Stimulated activated CD4-positive, alpha-beta T cell treated with anti-CD3 and anti-CD28 coated beads, Interleukin-1b, Interleukin-23, amount 100 ng/mL, for 24 hours (primary cell): ENCODE measurements around the gene PARD6B.
"Not testable (repeated sequence)": the region's sequence is repeated elsewhere in the genome, so short reads cannot be mapped to it uniquely, and the experiment has no call there.

Experiments used
- DNase-seq, 4 experiments: peaks; one replicate each; pipeline ENCODE4 v3.0.0-alpha.2; 2020; ENCODE audit warnings: low read depth in 4 of 4, low spot score in 1 of 4

PARD6B gene

GRCh38 chr20:50771419-50772080 is 40.2 kb downstream of the PARD6B start:
- not testable (repeated sequence) for DNase-seq

DNA sequence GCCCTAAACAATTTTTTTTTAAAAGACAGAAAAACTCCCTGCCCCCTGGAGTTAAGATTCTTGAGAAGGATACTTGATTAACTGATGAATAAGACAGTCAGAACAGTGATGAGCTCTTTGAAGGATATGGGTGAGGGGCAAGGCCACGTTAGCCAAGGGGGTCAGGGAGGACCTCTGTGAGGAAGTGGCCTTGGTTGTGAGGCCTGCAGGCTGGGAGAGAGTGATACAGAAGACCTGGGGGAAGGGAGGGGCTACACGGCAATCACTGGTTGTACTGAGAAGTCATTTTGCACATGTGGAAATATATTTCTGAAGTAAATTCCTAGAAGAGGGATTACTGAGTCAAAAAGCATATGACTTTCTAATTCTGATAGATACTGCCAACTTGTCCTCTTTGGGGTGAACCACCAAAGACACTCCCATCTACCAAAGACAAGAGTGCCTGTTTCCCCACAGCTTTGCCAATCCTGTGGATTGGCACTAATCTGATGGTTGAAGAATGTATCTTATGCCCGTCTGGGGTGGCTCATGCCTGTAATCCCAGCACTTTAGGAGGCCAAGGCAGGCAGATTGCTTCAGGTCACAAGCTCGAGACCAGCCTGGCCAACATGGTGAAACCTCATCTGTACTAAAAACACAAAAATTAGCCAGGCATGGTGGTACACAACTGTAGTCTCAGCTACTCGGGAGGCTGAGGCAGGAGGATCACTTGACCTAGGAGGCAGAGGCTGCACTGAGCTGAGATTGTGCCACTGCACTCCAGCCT is 41.2 kb downstream of the PARD6B start:
- no peak for DNase-seq

DNA sequence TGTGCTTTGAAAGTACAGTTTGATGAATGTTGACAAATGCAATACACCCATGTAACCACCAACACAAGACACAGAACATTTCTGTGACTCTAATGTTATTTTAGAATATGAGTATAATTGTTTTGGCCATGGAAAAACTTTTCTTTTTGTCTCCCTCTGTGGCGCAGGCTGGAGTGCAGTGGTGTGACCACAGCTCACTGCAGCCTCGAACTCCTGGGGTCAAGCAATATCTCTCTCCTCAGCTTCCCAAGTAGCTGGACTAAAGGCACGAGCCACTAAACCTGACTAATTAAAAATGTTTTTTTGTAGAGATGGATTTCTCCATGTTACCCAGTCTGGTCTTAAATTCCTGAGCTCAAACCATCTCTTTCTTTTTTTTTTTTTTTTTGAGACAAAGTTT is 43.1 kb downstream of the PARD6B start:
- no peak for DNase-seq

- no peak for DNase-seq
Measured at GRCh38 chr20:50776122-50776817, 44.9 kb downstream of the PARD6B start.

DNA sequence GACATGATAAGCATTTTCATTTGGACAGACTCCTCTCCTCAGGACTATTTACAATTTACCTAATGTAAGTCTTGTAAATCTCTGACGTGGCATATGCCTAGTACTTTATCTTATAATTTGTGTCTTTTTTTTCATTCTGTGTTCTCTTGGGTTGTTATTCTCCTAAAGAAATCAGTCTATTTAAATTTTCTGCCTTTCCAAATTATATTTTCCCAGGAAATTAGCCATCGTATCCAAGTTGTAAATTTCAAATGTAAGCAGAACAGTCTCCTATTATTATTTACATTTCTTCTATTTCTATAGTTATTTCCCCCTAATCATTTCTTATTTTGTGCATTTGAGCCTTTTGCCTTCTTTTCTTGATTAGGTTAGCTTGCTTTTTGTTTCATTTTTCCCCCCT is 46.0 kb downstream of the PARD6B start:
- no peak for DNase-seq

DNA sequence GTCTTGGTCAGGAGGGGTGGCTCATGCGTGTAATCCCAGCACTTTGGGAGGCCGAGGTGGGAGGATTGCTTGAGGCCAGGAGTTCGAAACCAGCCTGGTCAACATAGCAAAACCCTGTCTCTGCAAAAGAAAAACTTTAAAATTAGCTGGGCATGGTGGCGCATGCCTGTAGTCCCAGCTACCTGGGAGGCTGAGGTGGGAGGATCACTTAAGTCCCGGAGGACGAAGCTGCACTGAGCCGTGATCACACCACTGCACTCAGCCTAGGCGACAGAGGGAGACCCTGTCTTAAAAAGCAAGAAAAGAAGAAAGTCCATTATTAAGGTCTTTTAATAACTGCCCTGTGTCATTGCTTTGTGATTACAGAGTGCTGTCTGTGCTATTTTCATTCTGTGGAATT is 47.6 kb downstream of the PARD6B start:
- DNase-seq, result not testable (repeated sequence)

GRCh38 chr20:50783390-50783789 is 52.0 kb downstream of the PARD6B start:
- DNase-seq, result no peak

DNA sequence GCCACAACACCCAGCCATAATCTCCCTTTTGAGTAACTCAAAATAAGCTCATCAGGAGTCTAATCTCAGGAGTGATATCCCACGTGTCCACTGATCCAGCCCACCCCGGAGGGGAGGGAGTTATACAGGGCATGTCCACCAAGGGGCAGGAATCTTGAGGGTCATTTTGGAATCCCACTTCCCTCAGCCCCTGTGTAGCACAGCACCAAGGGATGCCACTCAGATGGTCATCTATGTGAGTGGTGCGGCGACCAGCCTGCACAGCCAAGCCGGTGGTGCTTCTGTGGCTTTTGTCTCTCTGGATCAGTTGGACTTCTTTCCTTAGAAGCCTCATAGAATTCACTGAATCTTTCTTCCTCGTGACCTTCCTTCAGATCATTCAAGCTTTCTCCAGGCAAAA is 52.5 kb downstream of the PARD6B start:
- DNase-seq, result no peak

GRCh38 chr20:50784464-50784863 is 53.1 kb downstream of the PARD6B start:
- DNase-seq, result no peak

DNA sequence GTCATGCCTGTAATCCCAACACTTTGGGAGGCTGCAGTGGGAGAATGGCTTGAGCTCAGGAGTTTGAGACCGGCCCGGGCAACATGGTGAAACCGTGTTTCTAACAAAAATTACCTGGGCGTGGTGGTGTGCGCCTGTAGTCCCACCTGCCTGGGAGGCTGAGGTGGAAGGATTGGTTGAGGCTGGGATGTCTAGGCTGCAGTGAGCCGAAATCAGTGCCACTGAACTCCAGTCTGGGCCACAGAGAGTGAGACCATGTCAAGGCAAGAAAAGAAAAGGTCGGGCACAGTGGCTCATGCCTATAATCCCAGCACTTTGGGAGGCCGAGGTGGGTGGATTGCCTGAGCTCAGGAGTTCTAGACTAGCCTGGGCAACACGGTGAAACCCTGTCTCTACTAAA is 55.3 kb downstream of the PARD6B start:
- DNase-seq, result no peak

GRCh38 chr20:50787181-50787580 is 55.8 kb downstream of the PARD6B start:
- DNase-seq, result no peak

DNA sequence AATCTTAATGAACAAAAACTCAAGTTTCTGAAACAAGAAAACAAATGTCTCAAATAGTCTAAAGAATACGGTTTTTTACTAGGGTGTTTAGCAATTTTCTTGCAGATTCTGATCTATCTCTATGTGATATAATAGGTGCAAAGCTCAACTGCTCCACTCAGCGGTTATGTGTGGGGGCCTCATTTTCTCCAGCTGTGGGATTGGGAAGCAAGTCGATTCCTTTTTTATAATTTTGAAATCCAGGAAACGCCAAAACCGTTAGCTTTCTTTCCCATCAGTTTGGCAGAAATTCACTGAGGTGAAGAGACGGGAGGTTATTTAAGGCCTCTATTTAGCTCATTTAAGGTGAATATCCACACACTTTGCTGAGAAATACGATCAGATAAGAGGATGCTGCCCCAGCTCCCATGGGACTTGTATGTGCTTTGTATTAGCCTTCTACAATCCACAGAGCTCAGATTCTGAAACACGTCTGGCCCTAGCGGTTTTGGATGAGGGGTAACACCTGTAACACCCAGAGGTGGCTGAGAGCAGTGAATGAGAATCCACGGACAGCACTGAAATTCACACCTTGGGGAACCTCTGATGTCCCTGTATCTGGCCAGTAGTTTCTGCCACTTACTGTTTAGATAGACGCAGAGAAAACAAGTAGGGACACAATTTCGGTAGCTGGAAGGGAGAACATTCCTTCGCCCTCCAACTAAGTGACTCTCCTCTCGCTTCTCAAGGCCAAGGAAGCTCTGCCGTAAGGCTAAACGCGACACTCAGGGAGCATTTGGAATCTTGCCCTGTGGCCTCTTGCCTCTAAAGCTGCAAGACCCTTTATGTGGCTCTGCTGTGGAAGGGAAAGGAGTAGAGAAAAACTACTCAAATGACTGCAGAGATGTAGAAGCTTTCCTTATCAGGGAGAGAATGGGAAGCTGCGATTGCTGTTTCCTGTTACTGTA is 56.9 kb downstream of the PARD6B start:
- no peak for DNase-seq

GRCh38 chr20:50789968-50790650 is 58.7 kb downstream of the PARD6B start:
- DNase-seq, result no peak

GRCh38 chr20:50790651-50791277 is 59.4 kb downstream of the PARD6B start:
- peak; percentile 64 to 76 (median 69) for DNase-seq

DNA sequence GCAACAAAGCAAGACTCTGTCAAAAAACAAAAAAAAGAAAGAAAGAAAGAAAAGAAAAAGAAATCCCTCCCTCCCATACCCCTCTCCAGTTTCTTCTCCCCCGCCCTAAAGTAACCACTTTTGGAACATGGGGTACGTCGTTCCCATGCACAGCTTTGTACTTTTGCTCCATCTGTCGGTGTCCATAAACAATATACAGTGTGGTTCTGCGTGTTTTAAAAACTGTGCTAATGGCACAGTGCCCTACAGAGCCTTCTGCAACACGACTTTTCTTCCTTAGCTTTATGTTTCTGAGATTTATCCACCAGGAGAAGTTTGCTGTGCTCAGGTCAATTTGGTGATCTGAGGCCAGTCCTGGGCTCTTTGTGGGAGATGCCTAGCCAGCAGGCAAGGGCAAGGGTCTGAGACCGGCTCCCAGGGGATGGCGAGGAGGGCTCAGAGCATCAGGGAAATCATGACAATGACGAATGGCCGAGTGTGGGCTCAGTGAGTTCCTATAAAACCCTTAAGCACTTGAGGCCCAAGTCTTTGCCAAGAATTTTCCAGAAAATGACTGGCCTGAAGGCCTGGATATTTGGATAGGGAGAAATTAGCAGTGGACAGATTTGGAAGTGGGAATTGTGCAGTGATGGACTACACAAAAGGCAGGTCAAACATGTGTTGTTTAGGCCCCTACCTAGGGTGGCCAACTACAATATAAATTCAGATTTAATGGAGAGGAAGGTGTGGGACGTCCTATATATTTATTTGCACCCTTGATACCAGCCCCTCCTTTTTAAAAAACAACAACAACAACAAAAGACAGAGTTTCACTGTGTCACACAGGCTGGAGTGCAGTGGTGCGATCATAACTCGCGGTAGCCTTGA is 61.6 kb downstream of the PARD6B start:
- DNase-seq, result no peak

GRCh38 chr20:50793575-50794016 is 62.2 kb downstream of the PARD6B start:
- DNase-seq, result not testable (repeated sequence)

DNA sequence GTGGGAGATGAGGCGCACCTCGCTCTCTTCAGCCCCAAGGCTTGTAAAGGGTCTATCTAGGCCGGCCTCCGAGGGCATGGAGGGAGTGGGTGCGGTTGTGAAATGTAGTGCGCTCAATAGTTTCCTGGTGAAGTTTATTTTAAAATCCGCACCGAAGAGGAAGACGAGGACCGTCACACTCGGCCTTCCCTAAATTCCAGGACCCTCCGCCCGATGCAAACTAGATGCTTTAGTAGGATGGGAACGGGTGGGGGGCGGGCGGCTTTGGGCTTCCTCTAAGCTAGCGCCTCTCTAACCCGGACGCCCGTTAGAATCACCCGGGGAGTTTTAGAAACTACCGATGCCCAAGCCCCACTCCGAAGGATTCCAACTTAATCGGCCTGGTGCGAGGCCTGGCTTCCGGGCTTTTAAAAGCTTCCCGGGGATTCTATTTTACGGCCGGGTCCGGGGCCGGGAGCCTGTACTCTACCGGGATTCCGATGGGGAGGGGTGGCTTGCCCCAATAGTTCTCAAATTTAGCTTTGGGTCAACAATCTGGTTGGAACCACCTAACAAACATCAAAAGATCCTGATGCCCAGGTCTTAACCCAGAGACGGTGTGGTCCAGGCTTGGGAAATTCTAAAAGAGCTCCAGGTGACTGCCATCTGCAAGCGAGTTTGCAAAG is 62.9 kb downstream of the PARD6B start:
- no peak for DNase-seq

DNA sequence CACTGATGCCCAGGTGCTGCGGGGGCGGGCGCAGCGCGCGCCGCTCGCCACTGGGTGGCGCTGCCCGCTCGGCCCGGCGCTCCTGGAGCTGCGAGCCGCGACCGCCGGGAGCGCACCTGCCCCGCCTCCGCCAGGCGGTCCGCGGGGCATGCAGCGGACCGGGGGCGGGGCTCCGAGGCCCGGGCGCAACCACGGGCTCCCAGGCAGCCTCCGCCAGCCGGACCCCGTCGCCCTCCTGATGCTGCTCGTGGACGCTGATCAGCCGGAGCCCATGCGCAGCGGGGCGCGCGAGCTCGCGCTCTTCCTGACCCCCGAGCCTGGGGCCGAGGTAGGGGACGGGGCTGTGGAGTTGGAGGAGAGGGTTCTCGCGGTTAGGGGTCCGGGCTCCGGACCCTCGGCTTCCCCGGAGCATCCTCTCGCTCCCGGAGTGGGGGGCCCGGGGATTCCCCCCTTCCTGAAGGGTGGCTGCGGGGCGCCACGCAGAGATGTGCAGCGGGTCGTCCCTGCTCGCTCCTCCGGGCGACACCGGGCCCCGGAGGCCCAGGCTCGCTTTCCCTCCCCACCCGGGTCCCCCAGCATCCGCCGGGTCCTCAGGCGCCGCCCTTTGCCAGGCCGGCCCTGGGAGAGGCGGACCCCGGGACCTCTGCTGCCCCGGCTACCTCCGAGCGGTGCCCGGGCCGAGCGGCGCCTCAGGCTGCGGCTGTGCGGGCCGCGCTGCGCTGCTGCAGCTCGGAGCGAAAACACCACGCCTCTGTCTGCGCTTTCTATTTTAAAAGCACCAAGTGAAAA is 63.7 kb downstream of the PARD6B start, which contains the start of gene BCAS4:
BCAS4 (plus strand) TSS at position 216 of the 789 bp plus-strand sequence; CDS start at position 239, 23 bp downstream.
- peak; percentile 59 to 78 (median 70) for DNase-seq
